ENCODE data around the gene ATG9A.
"Not testable (repeated sequence)": the region's sequence is repeated elsewhere in the genome, so short reads cannot be mapped to it uniquely, and the experiment has no call there.

The ATG9A gene

DNA sequence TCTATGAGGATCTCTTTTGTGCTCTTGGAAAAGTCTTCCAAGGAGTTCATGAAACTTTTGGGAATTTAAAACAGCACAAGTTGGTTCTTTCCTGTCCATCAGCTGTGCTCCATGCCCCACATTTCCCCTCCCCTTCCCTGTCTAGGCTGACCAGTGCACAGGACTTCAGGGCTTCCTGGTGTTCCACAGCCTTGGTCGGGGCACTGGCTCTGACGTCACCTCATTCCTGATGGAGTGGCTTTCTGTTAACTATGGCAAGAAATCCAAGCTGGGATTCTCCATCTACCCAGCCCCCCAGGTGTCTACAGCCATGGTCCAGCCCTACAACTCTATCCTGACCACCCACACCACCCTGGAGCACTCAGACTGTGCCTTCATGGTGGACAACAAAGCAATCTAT, 41.6 kb upstream of the ATG9A start:
- TF ChIP-seq ZFX (IDR thresholded peaks at IDR 0.05; ENCODE audit: borderline replicate concordance) = no peak
- TF ChIP-seq, protein P1, sequence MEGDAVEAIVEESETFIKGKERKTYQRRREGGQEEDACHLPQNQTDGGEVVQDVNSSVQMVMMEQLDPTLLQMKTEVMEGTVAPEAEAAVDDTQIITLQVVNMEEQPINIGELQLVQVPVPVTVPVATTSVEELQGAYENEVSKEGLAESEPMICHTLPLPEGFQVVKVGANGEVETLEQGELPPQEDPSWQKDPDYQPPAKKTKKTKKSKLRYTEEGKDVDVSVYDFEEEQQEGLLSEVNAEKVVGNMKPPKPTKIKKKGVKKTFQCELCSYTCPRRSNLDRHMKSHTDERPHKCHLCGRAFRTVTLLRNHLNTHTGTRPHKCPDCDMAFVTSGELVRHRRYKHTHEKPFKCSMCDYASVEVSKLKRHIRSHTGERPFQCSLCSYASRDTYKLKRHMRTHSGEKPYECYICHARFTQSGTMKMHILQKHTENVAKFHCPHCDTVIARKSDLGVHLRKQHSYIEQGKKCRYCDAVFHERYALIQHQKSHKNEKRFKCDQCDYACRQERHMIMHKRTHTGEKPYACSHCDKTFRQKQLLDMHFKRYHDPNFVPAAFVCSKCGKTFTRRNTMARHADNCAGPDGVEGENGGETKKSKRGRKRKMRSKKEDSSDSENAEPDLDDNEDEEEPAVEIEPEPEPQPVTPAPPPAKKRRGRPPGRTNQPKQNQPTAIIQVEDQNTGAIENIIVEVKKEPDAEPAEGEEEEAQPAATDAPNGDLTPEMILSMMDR (IDR thresholded peaks at IDR 0.05) = no peak
- no peak overlapping the region for H3K27ac ChIP-seq

DNA sequence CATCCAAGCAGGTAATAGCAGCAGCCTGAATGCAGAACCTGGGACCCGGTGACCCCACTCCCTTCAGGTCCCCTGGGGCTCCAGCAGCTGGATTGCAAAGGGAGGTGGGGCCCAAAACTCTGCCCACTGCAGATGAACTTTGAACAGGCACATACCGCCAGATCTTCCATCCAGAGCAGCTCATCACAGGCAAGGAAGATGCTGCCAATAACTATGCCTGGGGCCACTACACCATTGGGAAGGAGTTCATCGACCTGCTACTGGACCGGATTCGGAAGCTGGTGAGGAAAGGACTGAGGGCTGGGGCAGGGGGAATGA, 40.6 kb upstream of the ATG9A start:
- TF ChIP-seq ZFX (IDR thresholded peaks at IDR 0.05; ENCODE audit: borderline replicate concordance) = no peak
- TF ChIP-seq, protein P1 (IDR thresholded peaks at IDR 0.05) = no peak
- no peak overlapping the region for H3K27ac ChIP-seq

DNA sequence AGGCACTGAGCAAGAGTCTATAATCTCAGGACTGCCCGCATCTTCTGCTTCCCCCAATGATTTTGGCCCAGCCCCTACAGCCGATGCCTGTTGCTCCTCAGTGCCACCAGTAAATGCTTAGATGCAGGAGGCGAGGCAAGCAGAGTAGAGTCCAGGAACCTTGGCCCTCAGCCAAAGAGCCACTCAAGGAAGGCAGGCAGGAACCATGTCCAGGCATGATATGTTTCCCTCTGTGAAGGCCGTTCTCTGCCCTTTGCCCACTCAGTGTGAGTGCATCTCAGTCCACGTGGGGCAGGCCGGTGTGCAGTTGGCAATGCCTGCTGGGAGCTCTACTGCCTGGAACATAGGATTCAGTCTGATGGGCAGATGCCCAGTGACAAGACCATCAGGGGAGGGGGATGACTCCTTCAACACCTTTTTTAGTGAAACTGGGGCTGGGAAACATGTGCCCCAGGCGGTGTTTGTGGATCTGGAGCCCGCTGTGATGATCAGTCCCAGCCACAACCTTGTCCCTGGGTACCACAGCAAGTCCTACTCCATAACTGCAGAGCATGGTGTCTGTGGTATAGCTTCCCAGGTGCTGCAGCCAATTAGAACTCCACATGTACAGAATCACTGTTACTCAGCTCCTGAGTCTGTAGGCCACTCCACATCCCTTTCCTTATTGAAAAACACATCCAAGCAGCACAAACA, 40.1 kb upstream of the ATG9A start:
- no peak for TF ChIP-seq ZFX (IDR thresholded peaks at IDR 0.05; ENCODE audit: borderline replicate concordance)
- TF ChIP-seq, protein P1 (IDR thresholded peaks at IDR 0.05) = no peak
- H3K27ac ChIP-seq = no peak overlapping the region

DNA sequence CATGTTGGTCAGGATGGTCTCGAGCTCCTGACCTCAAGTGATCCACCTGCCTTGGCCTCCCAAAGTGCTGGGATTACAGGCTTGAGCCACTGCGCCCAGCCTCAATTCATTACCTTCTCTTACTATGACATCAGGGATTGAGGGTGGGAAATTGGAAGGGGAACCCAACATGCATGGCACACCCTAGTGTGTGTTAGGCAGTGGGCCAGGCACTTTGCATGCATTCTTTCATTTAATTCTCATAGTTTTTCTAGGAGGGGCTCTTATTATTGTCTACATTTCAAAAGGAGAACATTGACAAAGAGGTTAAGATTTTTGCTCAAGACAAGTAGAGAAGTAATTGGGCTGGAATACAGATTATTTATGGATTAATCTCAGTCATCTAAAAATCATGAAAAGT, 38.9 kb upstream of the ATG9A start:
- TF ChIP-seq, protein P1 (IDR thresholded peaks at IDR 0.05) = no peak
- no peak for TF ChIP-seq ZFX (IDR thresholded peaks at IDR 0.05; ENCODE audit: borderline replicate concordance)
- no peak overlapping the region for H3K27ac ChIP-seq

DNA sequence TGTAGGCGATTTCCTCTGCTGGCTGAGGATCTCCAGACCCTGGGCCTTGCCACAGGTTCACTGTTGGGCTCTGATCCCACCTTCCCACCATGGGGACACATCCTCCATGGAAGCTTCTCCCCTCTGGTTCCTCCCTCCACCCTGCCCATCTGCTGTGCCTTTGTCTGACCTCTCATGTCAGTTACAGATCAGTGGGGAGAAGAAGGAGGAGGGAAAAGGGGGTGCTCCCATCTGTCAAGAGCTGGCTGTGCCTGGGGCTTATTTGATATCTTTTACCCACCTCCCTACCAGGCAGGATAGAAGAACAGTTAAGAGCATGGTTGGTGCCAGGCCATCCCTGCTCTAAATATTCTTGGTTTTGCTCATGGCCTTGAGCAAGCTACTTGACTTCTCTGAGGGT, 37.5 kb upstream of the ATG9A start:
- no peak for TF ChIP-seq ZFX (IDR thresholded peaks at IDR 0.05; ENCODE audit: borderline replicate concordance)
- TF ChIP-seq, protein P1 (IDR thresholded peaks at IDR 0.05) = no peak
- H3K27ac ChIP-seq = no peak overlapping the region

DNA sequence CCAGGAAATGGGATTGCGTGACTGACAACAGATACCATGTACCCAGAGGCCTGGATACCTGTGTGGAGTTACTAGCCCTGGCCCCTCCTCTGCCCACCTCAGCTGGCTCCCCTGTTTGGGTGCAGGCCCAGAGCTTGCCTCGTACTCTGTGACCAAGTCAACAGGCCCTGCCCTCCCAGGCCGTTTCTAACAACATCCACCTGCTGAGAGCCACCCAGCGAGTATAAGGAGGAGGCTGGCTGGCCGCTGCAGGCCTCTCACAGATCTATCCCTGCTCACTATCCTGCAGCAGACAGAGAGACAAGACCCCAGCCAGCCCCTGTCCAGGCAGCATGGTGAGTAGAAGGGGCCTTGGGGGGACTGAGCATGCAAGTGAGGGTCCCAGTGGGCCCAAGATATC, 36.8 kb upstream of the ATG9A start:
- no peak overlapping the region for H3K27ac ChIP-seq
- TF ChIP-seq, protein P1 (IDR thresholded peaks at IDR 0.05) = no peak
- TF ChIP-seq ZFX (IDR thresholded peaks at IDR 0.05; ENCODE audit: borderline replicate concordance) = no peak

DNA sequence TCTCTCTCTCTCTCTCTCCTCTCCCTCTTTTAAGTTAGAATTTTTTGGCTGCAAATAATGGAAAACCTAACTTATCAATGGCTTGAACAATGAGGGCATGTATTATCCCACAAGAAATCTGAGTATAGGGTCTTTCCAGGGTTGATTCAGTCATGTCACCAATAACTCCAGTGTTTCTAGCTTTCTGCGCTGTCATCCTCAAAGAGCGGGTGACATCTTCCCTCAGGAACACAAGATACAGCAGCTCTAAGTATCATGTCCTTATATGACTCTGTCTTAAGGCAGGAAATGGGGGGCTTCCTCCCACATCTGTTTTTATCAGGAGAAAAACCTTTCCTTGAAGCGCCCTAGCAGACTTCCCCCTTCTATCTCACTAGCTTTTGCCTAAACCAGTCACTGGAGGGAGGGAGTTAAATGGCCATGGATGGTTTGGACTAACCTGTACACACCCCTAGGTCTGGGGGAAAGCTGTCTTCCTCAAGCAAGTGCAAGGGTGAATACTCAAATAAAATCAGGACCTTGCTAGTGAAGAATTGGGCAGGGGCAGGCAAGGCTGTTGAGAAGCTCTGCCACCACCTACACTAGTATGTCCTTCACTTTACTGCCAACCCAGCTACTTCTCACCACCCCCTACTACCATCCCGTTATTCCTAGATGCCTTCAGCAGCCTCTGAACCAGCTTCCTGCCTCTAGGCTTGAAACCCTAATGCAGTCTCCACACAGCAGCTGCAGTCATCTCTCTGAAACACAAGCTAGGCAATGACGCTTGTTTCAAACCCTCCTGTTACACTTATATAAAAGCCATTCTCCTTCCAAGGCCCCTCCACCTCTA, 31.8 kb upstream of the ATG9A start:
- no peak for TF ChIP-seq ZFX (IDR thresholded peaks at IDR 0.05; ENCODE audit: borderline replicate concordance)
- TF ChIP-seq, protein P1 (IDR thresholded peaks at IDR 0.05) = no peak
- H3K27ac ChIP-seq = no peak overlapping the region

DNA sequence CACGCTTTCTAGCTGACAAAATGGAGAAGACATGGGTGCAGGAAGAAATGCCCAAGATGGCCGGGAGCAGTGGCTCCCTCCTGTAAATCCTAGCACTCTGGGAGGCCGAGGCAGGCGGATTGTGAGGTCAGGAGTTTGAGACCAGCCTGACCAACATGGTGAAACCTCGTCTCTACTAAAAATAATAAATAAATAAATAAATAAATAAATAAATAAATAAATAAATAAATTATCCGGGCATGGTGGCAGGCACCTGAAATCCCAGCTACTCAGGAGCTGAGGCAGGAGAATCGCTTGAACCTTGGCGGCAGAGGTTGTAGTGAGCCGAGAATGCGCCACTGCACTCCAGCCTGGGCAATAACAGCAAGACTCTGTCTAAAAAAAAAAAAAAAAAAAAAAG, 29.5 kb upstream of the ATG9A start:
- H3K27ac ChIP-seq = not testable (repeated sequence)

Data from 22Rv1 (cell line).